GM19463 (cell line): ENCODE data around the gene STK31.
"Not testable (repeated sequence)": the region's sequence is repeated elsewhere in the genome, so short reads cannot be mapped to it uniquely, and the experiment has no call there.

Experiments
- ATAC-seq: cut with Tn5 transposase; IDR thresholded peaks from one replicate; pipeline ENCODE4 v1.9.1; 2021; ENCODE audit warnings: mild to moderate bottlenecking, moderate library complexity; ENCODE audit not compliant: unreplicated experiment

The STK31 gene

GRCh38 chr7:23788843-23789242 is 78.8 kb downstream of the STK31 start:
- no peak for ATAC-seq

GRCh38 chr7:23791721-23792120 is 81.7 kb downstream of the STK31 start:
- no peak for ATAC-seq

DNA sequence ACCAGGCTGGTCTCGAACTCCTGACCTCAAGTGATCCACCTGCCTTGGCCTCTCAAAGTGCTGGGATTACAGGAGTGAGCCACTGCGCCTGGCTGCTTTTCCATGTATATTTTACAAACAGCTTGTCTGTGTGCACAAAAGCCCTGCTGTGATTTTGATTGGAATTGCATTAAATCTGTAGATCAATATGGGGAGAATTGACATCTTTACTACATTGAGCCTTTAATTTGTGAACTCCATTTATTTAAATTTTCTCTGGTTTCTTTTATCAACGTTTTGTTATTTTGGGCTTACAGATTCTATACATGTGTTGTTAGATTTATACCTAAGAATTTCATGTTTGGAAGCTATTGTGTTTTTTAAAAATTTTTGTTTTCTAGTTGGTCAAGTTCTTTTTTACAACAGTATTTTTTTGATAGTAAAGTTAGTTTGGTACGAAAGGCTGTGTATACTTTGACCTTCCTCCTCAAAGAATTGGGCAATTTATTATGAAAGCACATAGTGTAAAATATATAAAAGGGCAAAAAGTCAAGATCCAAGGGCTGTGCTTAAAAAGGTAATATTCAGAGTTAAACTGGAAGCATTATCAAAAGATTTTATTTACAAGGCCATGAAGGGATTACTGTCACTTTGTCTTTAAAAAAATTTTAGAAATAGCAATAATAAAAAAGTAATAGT is 92.8 kb downstream of the STK31 start:
- ATAC-seq, result no peak

DNA sequence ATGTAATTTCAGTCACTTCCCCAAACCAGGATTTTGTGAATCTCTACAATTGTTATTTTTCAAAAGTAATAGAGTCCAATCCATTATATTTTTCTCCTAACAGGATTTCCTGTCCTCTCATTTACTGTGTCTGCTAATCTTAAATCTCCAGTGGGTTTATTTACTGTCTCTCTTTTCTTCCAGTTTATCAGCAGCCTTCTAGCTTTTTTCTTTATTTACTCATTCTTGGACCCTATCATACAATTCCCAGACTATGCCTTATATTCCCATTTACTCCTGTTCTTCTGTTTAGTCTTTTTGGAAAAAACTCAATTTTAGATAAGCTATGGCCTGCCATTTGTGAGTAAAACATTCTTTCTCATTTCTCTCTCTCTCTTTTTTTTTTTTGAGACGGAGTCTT is 94.7 kb downstream of the STK31 start:
- no peak for ATAC-seq

DNA sequence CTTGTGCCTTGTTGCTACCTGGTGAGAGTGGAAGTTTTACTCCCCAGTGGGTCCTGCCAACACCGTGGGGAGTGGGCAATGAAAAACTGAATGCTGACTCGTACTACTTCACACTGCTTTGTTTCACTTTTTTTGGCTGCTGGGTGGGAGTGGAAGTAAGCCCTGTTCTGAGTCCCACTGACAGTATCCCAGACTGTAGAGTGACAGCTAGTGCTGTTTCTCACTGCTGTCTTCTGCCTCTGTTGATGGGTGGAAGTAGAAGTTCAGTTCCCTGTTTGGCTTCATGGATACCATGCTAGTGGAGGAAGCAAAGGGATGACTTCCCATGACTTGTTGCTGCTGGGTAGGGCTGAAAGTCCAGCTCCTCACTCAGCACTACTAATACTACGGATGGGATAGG is 98.4 kb downstream of the STK31 start:
- ATAC-seq, result no peak

- ATAC-seq, result no peak
Observed at GRCh38 chr7:23810099-23810498, 100.1 kb downstream of the STK31 start.

- ATAC-seq, result no peak
Observed at GRCh38 chr7:23811540-23811939, 101.5 kb downstream of the STK31 start.

DNA sequence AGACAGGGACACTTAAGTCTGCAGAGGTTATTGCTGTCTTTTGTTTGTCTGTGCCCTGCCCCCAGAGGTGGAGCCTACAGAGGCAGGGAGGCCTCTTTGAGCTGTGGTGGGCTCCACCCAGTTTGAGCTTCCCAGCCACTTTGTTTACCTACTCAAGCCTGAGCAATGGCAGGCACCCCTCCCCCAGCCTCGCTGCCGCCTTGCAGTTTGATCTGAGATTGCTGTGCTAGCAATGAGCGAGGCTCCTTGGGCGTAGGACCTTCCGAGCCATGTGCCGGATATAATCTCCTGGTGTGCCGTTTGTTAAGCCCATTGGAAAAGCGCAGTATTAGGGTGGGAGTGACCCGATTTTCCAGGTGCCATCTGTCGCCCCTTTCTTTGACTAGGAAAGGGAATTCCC is 118.1 kb downstream of the STK31 start:
- ATAC-seq, result not testable (repeated sequence)

DNA sequence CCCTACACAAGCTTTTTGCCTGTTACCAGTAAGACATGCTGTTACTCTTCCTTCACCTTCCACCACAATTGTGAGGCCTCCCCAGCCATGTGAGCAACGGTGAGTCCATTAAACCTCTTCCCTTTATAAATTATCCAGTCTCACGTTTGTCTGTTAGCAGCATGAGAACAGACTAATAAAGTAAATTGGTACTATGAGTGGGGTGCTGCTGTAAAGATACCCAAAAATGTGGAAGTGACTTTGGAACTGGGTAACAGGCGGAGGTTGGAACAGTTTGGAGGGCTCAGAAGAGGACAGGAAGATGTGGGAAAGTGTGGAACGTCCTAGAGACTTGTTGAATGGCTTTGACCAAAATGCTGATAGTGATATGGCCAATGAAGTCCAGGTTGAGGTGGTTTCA is 122.7 kb downstream of the STK31 start:
- not testable (repeated sequence) for ATAC-seq

GRCh38 chr7:23833405-23833804 is 123.4 kb downstream of the STK31 start:
- ATAC-seq, result no peak

DNA sequence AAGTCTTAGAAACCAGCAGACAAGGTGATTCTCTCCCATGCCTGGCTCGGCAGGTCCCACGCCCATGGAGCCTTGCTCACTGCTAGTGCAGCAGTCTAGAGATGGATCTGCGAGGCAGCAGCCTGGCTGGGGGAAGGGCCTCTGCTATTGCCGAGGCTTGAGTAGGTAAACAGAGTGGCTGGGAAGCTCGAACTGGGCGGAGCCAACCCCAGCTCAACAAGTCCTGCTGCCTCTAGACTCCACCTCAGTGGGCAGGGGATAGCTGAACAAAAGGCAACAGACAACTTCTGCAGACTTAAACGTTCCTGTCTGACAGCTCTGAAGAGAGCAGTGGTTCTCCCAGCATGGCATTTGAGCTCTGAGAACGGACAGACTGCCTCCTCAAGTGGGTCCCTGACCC is 134.8 kb downstream of the STK31 start:
- ATAC-seq, result not testable (repeated sequence)

DNA sequence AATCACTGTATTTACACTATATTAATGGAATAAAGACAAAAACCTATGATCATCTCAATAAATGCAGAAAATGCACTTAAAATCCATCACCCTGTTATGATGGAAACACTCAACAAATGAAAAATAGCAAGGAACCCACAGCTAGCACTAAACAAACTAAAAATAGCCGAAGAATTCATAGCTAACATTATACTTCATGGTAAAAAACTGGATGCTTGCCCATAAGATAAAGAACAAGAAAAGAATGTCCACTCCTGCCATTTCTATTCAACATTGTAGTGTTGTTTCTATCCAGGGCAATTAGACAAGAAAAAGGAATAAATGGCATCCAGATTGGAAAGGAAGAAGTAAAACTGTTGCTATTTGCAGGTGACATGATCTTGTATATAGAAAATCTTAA is 142.1 kb downstream of the STK31 start:
- ATAC-seq, result no peak

- ATAC-seq, result no peak
Observed at GRCh38 chr7:23852988-23853387, 143.0 kb downstream of the STK31 start.

DNA sequence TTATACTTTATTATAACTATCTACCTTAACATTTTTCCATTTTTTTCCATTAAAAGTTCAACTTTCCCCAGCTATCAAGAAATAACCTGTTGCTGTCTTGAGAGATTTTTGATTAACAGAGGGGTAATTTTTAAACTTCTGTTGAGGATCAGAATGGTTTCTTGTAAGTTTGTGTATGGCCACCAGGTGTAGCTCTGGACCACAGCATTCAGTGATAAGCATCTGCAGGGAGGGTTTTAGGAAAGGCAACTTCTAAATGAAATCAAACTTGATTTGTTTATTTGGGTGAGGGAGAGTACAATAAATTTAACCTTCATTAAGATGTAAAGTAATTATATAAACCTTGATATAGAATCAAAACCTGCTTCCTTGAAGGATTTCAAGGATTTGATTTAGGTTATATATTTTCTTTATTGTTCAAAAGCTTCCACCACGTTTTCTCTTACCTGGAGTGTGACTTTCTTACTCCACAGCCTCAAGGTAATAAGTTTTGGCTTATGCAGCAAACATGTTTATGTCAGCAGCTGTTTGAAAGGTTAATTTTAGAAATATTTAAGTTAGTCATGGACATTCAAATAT is 153.3 kb downstream of the STK31 start:
- no peak for ATAC-seq

- no peak for ATAC-seq
Observed at GRCh38 chr7:23864973-23865372, 155.0 kb downstream of the STK31 start.

DNA sequence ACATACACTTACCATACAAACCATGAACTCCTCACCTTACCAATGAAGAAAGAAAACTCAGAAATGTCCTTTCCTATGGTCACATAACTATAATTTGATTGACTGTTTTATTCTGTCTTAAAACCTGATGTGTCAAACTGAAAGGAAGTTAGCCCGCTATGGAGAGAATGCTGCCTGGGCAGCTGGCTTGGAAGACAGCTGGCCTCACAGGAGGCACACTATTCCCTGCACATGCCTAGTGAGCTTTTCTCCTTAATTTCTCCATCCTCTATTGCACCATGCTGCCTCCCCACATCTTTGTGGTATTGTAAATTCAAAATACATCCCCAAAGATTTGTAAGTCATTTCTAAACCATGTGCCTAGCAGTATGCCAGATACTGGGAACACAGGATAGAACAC is 163.3 kb downstream of the STK31 start:
- no peak for ATAC-seq

DNA sequence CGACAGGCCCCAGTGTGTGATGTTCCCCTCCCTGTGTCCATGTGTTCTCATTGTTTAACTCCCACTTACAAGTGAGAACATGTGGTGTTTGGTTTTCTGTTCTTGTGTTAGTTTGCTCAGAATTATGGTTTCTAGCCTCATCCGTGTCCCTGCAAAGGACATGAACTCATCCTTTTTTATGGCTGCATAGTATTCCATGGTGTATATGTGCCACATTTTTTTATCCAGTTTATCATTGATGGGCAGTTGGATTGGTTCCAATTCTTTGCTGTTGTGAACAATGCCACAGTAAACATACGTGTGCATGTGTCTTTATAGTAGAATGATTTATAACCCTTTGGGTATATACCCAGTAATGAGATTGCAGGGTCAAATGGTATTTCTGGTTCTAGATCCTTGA is 166.5 kb downstream of the STK31 start:
- ATAC-seq, result not testable (repeated sequence)
